ENCODE measurements around the gene NXT2. TPM values are rescaled to one million over a fixed set of nuclear protein-coding genes. Genes with fewer than 3 reads are reported as not detected.

Gene NXT2
- total RNA-seq, 1 donor from 2014 or later, result 11.0 TPM

Other genes starting within 250 kb of the NXT2 start
- gene GUCY2F, start 54.8 kb upstream of the NXT2 start, total RNA-seq, result not detected
- gene KCNE5, start 88.3 kb downstream of the NXT2 start, total RNA-seq, result 1.2 TPM
- 205 TPM for gene ACSL4, start 196.4 kb downstream of the NXT2 start, total RNA-seq